Stimulated activated CD8-positive, alpha-beta memory T cell treated with anti-CD3 and anti-CD28 coated beads, Interleukin-7, amount 100 ng/mL, for 1 hour (primary cell): ENCODE results near the gene BCAN.

Source experiments
- DNase-seq, 2 donors: peaks; one replicate each; pipeline ENCODE4 v3.0.0-alpha.2; 2020; ENCODE audit warnings: low read depth in 2 of 2

Gene BCAN

GRCh38 chr1:156676114-156676819, 34.4 kb downstream of the BCAN start:
- DNase-seq, result no peak

GRCh38 chr1:156676820-156677615, 35.1 kb downstream of the BCAN start, which contains the start of gene NES:
Gene NES (minus strand): TSS chr1:156677407. CDS start chr1:156677264, 143 bp downstream.
- no peak for DNase-seq

DNA sequence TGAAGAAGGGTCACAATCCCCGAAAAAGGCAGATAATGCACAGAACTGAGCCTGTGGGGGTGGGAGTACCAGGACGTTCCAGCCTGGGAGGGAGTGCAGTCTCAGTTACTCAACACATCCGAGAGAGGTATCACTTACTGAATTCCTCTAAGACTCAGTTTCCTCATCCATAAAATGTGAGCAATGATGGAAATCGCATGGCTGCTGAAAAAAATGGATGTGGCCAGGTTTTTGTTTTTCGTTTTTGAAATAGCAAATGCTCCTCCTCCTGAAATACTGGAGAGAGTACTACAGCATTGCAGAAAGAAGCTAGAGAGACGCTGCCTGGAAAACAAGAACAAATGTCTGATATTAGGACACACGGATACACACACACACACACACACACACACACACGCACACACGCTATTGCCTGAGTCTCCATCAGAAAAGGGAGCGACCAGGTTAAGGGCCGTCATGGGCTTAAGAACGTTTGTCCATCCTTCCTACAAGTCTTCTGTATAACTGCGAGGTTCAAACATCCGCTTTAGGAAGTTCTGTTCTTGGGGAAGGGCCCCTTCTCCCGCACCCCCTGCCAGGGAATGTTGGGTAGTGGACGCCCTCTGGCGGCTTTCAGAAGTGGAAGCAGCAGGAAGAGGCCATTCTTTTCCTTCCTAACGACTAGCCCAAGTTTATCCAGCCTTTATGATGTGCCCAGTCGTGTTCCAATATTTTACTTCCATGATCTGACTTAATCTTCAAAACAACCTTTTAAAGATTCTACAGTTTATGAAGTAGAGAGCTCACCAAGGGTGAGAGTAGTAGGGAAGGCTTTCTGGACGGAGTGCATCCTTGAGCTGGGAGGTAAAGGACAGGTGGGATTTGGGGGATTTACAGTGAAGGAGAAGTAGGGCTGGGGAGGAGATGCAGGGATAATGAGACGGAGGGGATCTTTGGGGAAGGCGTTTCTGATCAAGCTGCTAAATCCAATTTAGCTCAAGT, 36.0 kb downstream of the BCAN start:
- no peak for DNase-seq

- no peak for DNase-seq
Observed at GRCh38 chr1:156680056-156680455, 38.1 kb downstream of the BCAN start.

- DNase-seq, result no peak
Observed at GRCh38 chr1:156681196-156681960, 39.5 kb downstream of the BCAN start.

GRCh38 chr1:156682166-156682890, 40.4 kb downstream of the BCAN start:
- no peak for DNase-seq

DNA sequence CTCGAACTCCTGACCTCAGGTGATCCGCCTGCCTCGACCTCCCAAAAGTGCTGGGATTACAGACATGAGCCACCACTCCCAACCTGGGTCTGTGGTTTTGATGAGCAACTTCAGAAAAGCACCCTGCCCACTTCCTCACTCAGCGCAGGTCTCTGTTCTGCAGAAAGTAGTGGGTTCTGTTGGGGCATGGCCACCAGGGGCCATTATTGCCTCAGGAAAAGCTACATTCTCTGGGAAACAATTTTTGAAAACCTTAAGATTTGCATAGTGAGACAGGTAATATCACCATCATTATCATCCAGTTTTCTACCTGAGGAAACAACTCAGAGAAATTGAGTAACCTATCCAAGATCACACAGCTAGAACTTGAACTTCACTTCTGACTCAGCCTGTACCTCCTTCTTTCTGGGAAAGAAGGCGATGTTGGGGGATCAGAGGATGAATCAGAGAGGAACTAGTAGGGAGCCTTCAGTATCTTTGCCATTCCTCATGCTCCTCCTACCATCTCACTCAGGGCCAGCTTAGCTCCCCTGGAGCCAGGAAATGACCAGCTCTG, 42.4 kb downstream of the BCAN start:
- DNase-seq, result no peak

GRCh38 chr1:156689035-156689952, 47.4 kb downstream of the BCAN start:
- peak; percentile 48 to 52 for DNase-seq

GRCh38 chr1:156689953-156690674, 48.2 kb downstream of the BCAN start:
- DNase-seq, result no peak

GRCh38 chr1:156690675-156691036, 48.7 kb downstream of the BCAN start:
- DNase-seq, result no peak

GRCh38 chr1:156691191-156691590, 49.3 kb downstream of the BCAN start:
- DNase-seq, result no peak

- DNase-seq, result no peak
Observed at GRCh38 chr1:156691665-156692440, 49.9 kb downstream of the BCAN start.

GRCh38 chr1:156692441-156692924, 50.6 kb downstream of the BCAN start:
- no peak for DNase-seq

- DNase-seq, result no peak
Observed at GRCh38 chr1:156692925-156693847, 51.3 kb downstream of the BCAN start.

DNA sequence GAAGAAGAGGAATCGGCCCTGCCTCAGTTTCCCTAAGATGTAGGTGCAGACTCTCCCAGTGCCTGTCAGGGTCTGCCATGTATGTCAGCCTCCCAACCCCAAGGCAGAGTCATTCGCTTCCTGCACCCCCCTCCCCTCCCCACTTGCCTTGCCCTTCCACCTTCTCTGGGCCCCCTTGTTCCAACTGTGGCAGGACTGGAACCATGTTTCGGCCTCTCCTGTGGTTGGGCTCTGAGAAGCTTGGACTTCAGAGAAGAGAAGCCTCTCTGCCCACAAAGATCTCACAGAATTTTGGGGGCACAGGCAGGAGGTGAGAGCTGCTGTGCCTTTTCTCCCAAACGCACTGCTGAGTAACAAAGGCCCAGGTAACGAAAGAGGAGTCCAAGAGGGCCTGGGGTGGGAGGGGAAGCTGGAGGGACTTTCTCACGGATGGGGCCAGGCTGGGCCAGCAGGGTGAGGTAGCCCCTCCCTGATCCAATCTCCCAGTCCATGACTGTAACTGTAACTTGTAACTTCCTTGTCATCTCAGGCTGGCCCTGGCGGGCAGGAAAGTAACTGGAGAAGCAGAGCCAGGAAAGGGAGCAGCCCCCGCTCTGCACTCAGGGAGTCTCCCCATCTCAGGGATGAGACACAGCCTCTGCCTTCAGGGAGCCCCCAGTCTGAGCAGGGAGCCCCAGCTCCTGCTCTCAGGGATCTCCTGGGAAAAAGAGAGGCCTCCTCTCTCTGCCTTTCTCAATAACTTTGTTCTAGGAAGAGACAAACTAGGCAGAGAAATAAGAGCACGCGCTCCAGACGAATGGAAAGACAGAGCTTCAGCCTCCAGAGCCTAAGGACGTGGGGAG, 52.2 kb downstream of the BCAN start:
- DNase-seq, result no peak

GRCh38 chr1:156694690-156694962, 52.7 kb downstream of the BCAN start:
- no peak for DNase-seq
